Measurements from ENCODE around the gene RERE.

- TF ChIP-seq CTCF (IDR thresholded peaks at IDR 0.05): no peak
- no peak for TF ChIP-seq POLR2A (IDR thresholded peaks at IDR 0.05)
These were observed 233.1 kb downstream of the RERE start for GRCh38 chr1:8584316-8584715.

Data from heart left ventricle (tissue), 13 donors.